Activated CD4-positive, alpha-beta memory T cell treated with anti-CD3 and anti-CD28 coated beads, Interleukin-2, amount 10 ng/mL, durations not matched to agents 7 days and 5 days (primary cell): Measurements from ENCODE around the gene TTC39B. TPM values are rescaled to one million over a fixed set of nuclear protein-coding genes. Genes with fewer than 3 reads are reported as not detected.
A peak's percentile ranks its signal among the peaks of the same experiment; 100 is the strongest.

Experiments
- CTCF ChIA-PET: fragments of 350-600 bp; sonication (Branson Sonifier 250); formaldehyde crosslinking; loops from one replicate; lab custom pipeline; 2021; ENCODE audit warnings: antibody characterized with exemption, inconsistent platforms; lab: Charles Lee
- POLR2A ChIA-PET: fragments of 350-600 bp; sonication (Branson Sonifier 250); formaldehyde crosslinking; loops from one replicate; lab custom pipeline; 2021; ENCODE audit warnings: antibody characterized with exemption; lab: Charles Lee
- DNase-seq: peaks from one replicate; pipeline ENCODE4 v3.0.0-alpha.2; 2020
- H3K27ac Mint-ChIP-seq: one replicate; pipeline ENCODE4 v1.8.0; 2021; ENCODE audit warnings: mild to moderate bottlenecking, mixed read lengths
- H3K27me3 Mint-ChIP-seq: one replicate; pipeline ENCODE4 v1.8.0; 2021; ENCODE audit warnings: mixed read lengths
- H3K36me3 Mint-ChIP-seq: one replicate; pipeline ENCODE4 v1.8.0; 2021; ENCODE audit warnings: low read depth, mixed read lengths
- H3K4me1 Mint-ChIP-seq: one replicate; pipeline ENCODE4 v1.8.0; 2021; ENCODE audit warnings: mixed read lengths
- H3K4me3 Mint-ChIP-seq: one replicate; pipeline ENCODE4 v1.8.0; 2021; ENCODE audit warnings: mild to moderate bottlenecking, mixed read lengths
- H3K9me3 Mint-ChIP-seq: one replicate; pipeline ENCODE4 v1.8.0; 2021; ENCODE audit warnings: mixed read lengths
- total RNA-seq, 2 experiments: library from RNA; stranded (reverse); gene quantifications; one replicate each; pipeline ENCODE4 v1.2.3, GENCODE V29; 2021

TTC39B gene
- total RNA-seq, 2 experiments from 2014 or later, result 27.5 to 29.6 TPM

DNA sequence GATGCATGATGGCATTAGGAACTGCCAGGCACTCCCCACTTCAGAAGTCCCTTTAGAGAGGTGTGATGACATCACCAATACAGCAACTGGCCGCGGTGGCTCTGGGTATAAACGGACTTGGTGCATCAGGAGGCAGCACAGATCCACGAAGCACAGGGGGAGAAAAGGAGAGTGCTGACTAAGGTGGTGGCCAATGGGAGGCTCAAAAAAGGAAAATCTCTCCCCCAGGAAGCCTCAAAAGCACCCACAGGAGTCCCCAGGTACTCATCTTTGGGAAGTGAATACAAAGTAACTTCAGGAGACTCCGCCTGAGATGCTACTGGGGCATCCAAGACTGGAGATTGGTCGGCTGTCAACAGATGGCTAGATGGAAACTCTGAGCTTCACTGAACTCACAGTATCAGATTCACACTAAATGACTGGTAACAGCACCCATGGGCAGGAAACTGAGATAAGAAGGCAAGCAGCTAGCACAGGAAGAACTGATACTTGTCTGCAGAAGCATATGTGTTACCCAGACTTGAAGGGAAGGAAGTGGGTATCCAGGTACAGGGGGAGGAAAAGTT lies 7.6 kb downstream of the TTC39B start:
- DNase-seq, result peak; percentile 70
- H3K27me3 Mint-ChIP-seq, result no peaks in the 10 kb centered on the region
- CTCF ChIA-PET, result interaction anchor here (0.6 to 2.7 kb wide), 7 partner anchors 8 to 307 kb away, joined by 3 to 21 read pairs (median 5); partner anchors contain the start of gene CCDC171
- H3K9me3 Mint-ChIP-seq, result peaks cover 4% of the 10 kb centered on the region
- H3K36me3 Mint-ChIP-seq, result peaks cover 36% of the 10 kb centered on the region
- POLR2A ChIA-PET, result interaction anchor here (0.7 to 2.4 kb wide), 9 partner anchors 9 to 213 kb away, joined by 3 to 35 read pairs (median 4); partner anchors contain the start of genes PSIP1, SNAPC3 and TTC39B
- H3K4me3 Mint-ChIP-seq, result peak overlapping the region; percentile 69
- H3K27ac Mint-ChIP-seq, result peak overlapping the region; percentile 98
- peaks cover 70% of the 10 kb centered on the region for H3K4me1 Mint-ChIP-seq

GRCh38 chr9:15298362-15298761 lies 8.7 kb downstream of the TTC39B start:
- DNase-seq, result no peak
- Mint-ChIP-seq H3K36me3 (peaks cover 35% of the 10 kb centered on the region), H3K9me3 (peaks cover 4% of the 10 kb centered on the region), H3K4me3 (peak overlapping the region; percentile 69), H3K27me3 (no peaks in the 10 kb centered on the region), H3K4me1 (peaks cover 74% of the 10 kb centered on the region), H3K27ac (peak overlapping the region; percentile 98)
- ChIA-PET POLR2A (interaction anchor here (2.3 to 2.4 kb wide), 2 partner anchors 10 to 12 kb away, joined by 20 to 35 read pairs; partner anchors contain the start of gene TTC39B), CTCF (interaction anchor here (1.3 to 2.7 kb wide), 2 partner anchors 13 to 254 kb away, joined by 3 to 21 read pairs; partner anchors contain the start of gene CCDC171)

DNA sequence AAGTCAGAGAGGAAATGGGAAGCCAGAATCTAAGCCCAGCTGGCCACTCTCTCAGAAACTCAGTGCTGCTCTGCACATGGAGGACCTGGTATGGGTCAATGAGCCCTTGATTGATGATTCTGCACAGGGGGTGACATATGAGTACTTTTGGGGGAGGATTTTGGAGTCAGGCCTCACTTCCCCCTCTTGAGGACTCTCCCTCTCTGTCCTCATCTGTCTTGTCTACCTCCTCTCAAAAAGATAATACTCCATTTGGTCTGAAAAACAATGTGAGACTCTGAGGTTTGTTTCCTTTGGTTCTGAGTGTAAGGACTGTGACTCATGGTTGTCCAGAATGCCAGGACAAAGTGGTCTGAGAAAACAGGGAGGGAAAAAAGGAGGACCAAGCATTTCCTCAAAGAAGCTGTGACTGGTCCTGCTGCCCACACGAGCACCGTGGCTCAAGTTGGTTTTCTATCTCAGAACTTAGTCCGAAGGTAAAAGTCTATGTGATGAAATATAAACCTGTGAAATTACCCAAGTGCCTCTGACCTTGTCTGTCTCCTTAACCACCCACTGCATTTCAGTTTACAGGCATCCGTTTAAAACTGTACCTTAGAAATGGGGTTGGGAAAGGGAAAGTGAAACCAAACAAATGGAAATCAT lies 11.1 kb downstream of the TTC39B start:
- peak overlapping the region; percentile 73 for H3K4me3 Mint-ChIP-seq
- H3K9me3 Mint-ChIP-seq, result peaks cover 4% of the 10 kb centered on the region
- POLR2A ChIA-PET, result interaction anchor here (0.6 to 6.1 kb wide), 5 partner anchors 9 to 215 kb away, joined by 3 to 36 read pairs (median 8); partner anchors contain the start of genes PSIP1, SNAPC3 and TTC39B
- H3K36me3 Mint-ChIP-seq, result peaks cover 36% of the 10 kb centered on the region
- no peaks in the 10 kb centered on the region for H3K27me3 Mint-ChIP-seq
- peak overlapping the region; percentile 98 for H3K27ac Mint-ChIP-seq
- CTCF ChIA-PET, result interaction anchor here (0.8 to 2.1 kb wide), 3 partner anchors 11 to 16 kb away, joined by 3 to 5 read pairs (median 4); partner anchors contain the start of gene TTC39B
- no peak for DNase-seq
- H3K4me1 Mint-ChIP-seq, result peaks cover 72% of the 10 kb centered on the region

DNA sequence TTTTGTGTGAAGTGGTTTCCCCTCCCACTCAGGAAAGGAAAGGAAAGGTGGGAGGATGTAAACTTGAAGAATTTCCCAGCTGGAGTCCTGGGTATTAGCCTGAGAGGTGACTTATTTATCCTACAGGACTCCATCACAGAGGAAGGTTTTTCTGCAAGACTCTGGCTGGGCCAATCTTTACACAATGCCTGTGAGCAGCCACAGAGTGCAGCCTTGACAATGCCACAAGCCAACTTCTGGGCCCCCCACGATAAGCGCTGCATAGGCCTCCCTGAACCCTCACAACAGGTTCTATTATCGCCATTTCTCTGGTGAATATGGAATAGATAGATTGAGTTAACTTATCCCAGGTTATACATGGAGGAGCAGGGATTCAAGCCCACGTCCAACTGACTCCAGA lies 12.4 kb downstream of the TTC39B start:
- ChIA-PET CTCF (interaction anchor here (1.4 to 1.6 kb wide), 3 partner anchors 17 to 312 kb away, joined by 3 to 4 read pairs (median 3); no protein-coding TSS in a partner anchor), POLR2A (interaction anchor here (2.6 to 6.1 kb wide), 3 partner anchors 12 to 129 kb away, joined by 8 to 36 read pairs (median 32); partner anchors contain the start of genes SNAPC3 and TTC39B)
- Mint-ChIP-seq H3K4me1 (peaks cover 61% of the 10 kb centered on the region), H3K36me3 (peaks cover 40% of the 10 kb centered on the region), H3K9me3 (peaks cover 4% of the 10 kb centered on the region), H3K4me3 (no peak overlapping the region), H3K27ac (peak overlapping the region; percentile 23), H3K27me3 (no peaks in the 10 kb centered on the region)
- no peak for DNase-seq

DNA sequence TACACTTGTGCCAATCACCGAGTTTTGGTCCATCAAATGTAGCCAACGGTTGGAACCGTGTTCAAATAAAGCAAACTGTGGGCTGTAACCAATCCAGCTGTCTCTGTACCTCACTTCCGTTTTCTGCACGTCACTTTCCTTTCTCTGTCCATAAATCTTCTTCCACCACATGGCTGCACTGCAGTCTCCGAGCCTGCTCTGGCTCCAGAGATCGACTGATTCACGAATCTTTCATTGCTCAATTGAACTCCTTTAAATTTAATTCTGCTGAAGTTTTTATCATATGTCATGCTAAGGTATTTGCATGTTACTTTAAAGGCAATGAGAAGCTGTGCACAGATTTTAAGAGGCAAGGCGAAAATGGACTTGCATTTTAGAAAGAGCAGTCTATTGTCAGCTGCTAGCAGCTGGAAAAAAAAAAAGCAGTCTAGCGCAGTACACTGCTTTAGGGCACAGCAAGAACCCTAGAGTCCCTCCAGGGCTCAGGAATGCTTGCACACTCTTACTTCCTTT lies 13.2 kb downstream of the TTC39B start:
- H3K27ac Mint-ChIP-seq, result peak overlapping the region; percentile 27
- H3K27me3 Mint-ChIP-seq, result no peaks in the 10 kb centered on the region
- CTCF ChIA-PET, result interaction anchor here (1.4 to 1.5 kb wide), 2 partner anchors 16 to 313 kb away, joined by 3 read pairs; no protein-coding TSS in a partner anchor
- DNase-seq, result no peak
- H3K36me3 Mint-ChIP-seq, result peaks cover 37% of the 10 kb centered on the region
- peaks cover 53% of the 10 kb centered on the region for H3K4me1 Mint-ChIP-seq
- POLR2A ChIA-PET, result interaction anchor here (4.6 to 6.1 kb wide), 2 partner anchors 12 to 17 kb away, joined by 32 to 36 read pairs; partner anchors contain the start of gene TTC39B
- H3K4me3 Mint-ChIP-seq, result no peak overlapping the region
- peaks cover 2% of the 10 kb centered on the region for H3K9me3 Mint-ChIP-seq

- ChIA-PET POLR2A (interaction anchor here (0.9 to 6.1 kb wide), 2 partner anchors 18 to 219 kb away, joined by 3 to 32 read pairs; no protein-coding TSS in a partner anchor), CTCF (interaction anchor here (1.4 to 1.5 kb wide), 3 partner anchors 11 to 313 kb away, joined by 3 to 4 read pairs (median 3); no protein-coding TSS in a partner anchor)
- H3K4me3 Mint-ChIP-seq, result no peak overlapping the region
- H3K4me1 Mint-ChIP-seq, result peaks cover 45% of the 10 kb centered on the region
- no peaks in the 10 kb centered on the region for H3K27me3 Mint-ChIP-seq
- DNase-seq, result no peak
- no peaks in the 10 kb centered on the region for H3K9me3 Mint-ChIP-seq
- no peak overlapping the region for H3K27ac Mint-ChIP-seq
- H3K36me3 Mint-ChIP-seq, result peaks cover 29% of the 10 kb centered on the region
These were observed 13.9 kb downstream of the TTC39B start for GRCh38 chr9:15293084-15293483.

DNA sequence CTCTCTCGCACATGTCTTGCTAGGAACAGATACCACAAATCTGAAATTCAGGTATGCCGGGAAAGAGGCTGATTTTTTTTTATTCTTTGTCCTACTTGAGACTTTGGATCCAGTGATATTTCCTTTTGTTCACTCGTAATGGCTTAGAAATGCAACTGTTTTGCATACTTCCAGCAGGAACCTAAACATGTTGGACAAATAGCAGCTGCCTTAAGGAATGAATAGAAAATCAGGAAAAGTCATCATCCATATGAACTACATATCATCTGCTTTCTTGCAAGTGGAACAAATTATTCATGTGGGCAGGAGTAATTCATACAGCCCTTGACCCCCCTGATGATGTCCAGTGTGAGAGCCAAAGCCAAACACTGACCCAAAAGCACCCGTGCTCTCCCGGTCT lies 17.4 kb downstream of the TTC39B start:
- Mint-ChIP-seq H3K36me3 (peaks cover 24% of the 10 kb centered on the region), H3K9me3 (peaks cover 2% of the 10 kb centered on the region), H3K4me1 (peaks cover 13% of the 10 kb centered on the region), H3K27me3 (no peaks in the 10 kb centered on the region), H3K27ac (no peak overlapping the region), H3K4me3 (no peak overlapping the region)
- POLR2A ChIA-PET, result no interaction called here
- CTCF ChIA-PET, result no interaction called here
- no peak for DNase-seq

DNA sequence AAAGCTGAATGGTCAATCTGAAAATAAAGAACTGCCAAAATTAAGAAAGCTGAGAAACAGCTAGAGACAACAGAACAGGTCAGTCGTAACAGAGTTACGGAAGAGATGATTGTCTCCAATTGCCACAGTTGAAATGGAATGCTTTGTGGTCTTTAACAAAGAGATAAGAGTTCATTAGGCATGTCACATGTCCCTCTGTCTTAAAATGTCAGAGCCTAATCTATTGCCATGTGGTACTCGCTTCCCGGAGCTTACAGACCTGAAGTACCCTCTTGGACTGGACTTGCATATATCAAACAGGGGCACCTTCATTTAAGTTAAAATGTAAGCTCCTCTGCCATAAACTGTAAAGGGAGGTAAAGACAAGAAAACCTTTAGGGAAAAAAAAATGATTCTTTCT lies 19.7 kb downstream of the TTC39B start:
- H3K27me3 Mint-ChIP-seq, result no peaks in the 10 kb centered on the region
- POLR2A ChIA-PET, result interaction anchor here (1.0 kb wide), 1 partner anchor 8 kb away, joined by 3 read pairs; no protein-coding TSS in a partner anchor

GRCh38 chr9:15286161-15286821 lies 20.7 kb downstream of the TTC39B start:
- peaks cover 17% of the 10 kb centered on the region for H3K36me3 Mint-ChIP-seq
- H3K9me3 Mint-ChIP-seq, result peaks cover 2% of the 10 kb centered on the region
- CTCF ChIA-PET, result interaction anchor here (0.9 kb wide), 1 partner anchor 8 kb away, joined by 3 read pairs; no protein-coding TSS in a partner anchor
- H3K4me3 Mint-ChIP-seq, result no peak overlapping the region
- POLR2A ChIA-PET, result interaction anchor here (1.0 kb wide), 1 partner anchor 9 kb away, joined by 3 read pairs; no protein-coding TSS in a partner anchor
- DNase-seq, result no peak
- H3K27ac Mint-ChIP-seq, result no peak overlapping the region
- peaks cover 2% of the 10 kb centered on the region for H3K4me1 Mint-ChIP-seq
- no peaks in the 10 kb centered on the region for H3K27me3 Mint-ChIP-seq

More for the DNA sequence above, 19.7 kb downstream of the TTC39B start:
- Mint-ChIP-seq H3K27ac (no peak overlapping the region), H3K36me3 (peaks cover 18% of the 10 kb centered on the region), H3K4me1 (peaks cover 2% of the 10 kb centered on the region), H3K4me3 (no peak overlapping the region), H3K9me3 (peaks cover 2% of the 10 kb centered on the region)
- no peak for DNase-seq
- CTCF ChIA-PET, result interaction anchor here (0.9 kb wide), 1 partner anchor 9 kb away, joined by 3 read pairs; no protein-coding TSS in a partner anchor

GRCh38 chr9:15282567-15283285 lies 24.3 kb downstream of the TTC39B start:
- POLR2A ChIA-PET, result no interaction called here
- CTCF ChIA-PET, result interaction anchor here (0.8 to 1.4 kb wide), 2 partner anchors 21 to 137 kb away, joined by 3 read pairs; no protein-coding TSS in a partner anchor
- Mint-ChIP-seq H3K27ac (no peak overlapping the region), H3K27me3 (no peaks in the 10 kb centered on the region), H3K36me3 (peaks cover 10% of the 10 kb centered on the region), H3K4me1 (peaks cover 2% of the 10 kb centered on the region), H3K9me3 (peaks cover 2% of the 10 kb centered on the region), H3K4me3 (no peak overlapping the region)
- DNase-seq, result no peak

DNA sequence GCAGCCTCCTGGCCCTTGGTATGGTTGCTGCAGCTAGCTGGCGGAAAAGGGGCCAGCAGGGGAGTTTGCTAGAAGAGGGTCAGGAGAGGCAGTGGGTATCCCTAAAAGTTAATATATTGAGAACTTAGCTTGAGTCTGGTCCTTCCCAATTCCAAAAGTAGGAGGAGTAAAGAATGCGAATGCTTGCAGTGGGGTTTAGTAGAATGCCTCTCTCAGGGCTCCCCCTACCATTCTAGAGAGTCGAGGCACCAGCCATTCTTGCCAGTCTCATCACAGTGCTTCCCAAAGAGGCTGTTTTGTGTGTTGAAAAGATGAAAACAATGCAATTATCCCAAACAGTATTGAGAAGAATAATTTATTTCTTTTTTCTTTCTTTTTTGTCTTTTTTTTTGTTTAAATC lies 26.4 kb downstream of the TTC39B start:
- Mint-ChIP-seq H3K9me3 (no peaks in the 10 kb centered on the region), H3K27ac (no peak overlapping the region), H3K27me3 (no peaks in the 10 kb centered on the region), H3K4me1 (peaks cover 2% of the 10 kb centered on the region), H3K36me3 (no peaks in the 10 kb centered on the region), H3K4me3 (no peak overlapping the region)
- no peak for DNase-seq
- ChIA-PET CTCF (no interaction called here), POLR2A (interaction anchor here (1.4 kb wide), 1 partner anchor 142 kb away, joined by 3 read pairs; the partner anchor contains the start of gene SNAPC3)
